Esophagus muscularis mucosa (tissue), 3 donors: ENCODE measurements around the gene MRTFA.

Experiments used
- POLR2A ChIP-seq: fragments of 450-650 bp; IDR thresholded peaks from one replicate; pipeline ENCODE4 v1.6.1; 2017; ENCODE audit warnings: antibody characterized with exemption, moderate library complexity, mild to moderate bottlenecking, low read depth
- TF ChIP-seq, protein P1 (sequence below), 3 experiments: fragments of 200-600 bp in 2 of 3; fragments of 450-650 bp in 1 of 3; sonication (generic) in 2 of 3; IDR thresholded peaks; one replicate each; pipeline ENCODE4 v1.5.1; 2017 to 2019; ENCODE audit warnings: antibody characterized with exemption in 3 of 3, mild to moderate bottlenecking in 2 of 3, moderate library complexity in 1 of 3

- no peak for TF ChIP-seq POLR2A
- TF ChIP-seq, protein P1, sequence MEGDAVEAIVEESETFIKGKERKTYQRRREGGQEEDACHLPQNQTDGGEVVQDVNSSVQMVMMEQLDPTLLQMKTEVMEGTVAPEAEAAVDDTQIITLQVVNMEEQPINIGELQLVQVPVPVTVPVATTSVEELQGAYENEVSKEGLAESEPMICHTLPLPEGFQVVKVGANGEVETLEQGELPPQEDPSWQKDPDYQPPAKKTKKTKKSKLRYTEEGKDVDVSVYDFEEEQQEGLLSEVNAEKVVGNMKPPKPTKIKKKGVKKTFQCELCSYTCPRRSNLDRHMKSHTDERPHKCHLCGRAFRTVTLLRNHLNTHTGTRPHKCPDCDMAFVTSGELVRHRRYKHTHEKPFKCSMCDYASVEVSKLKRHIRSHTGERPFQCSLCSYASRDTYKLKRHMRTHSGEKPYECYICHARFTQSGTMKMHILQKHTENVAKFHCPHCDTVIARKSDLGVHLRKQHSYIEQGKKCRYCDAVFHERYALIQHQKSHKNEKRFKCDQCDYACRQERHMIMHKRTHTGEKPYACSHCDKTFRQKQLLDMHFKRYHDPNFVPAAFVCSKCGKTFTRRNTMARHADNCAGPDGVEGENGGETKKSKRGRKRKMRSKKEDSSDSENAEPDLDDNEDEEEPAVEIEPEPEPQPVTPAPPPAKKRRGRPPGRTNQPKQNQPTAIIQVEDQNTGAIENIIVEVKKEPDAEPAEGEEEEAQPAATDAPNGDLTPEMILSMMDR (IDR thresholded peaks at IDR 0.05): no peak
Observed at GRCh38 chr22:40399621-40400020, 236.9 kb downstream of the MRTFA start.
